ENCODE results near the gene PALS1.
"Not testable (repeated sequence)": the region's sequence is repeated elsewhere in the genome, so short reads cannot be mapped to it uniquely, and the experiment has no call there.

The PALS1 gene

GRCh38 chr14:67263499-67264149 is 22.4 kb downstream of the PALS1 start:
- DNase-seq, result no peak

- DNase-seq, result no peak
These were observed 23.9 kb downstream of the PALS1 start for GRCh38 chr14:67265131-67265530.

- no peak for DNase-seq
These were observed 26.5 kb downstream of the PALS1 start for GRCh38 chr14:67267576-67268328.

- DNase-seq, result no peak
These were observed 27.4 kb downstream of the PALS1 start for GRCh38 chr14:67268426-67269150.

GRCh38 chr14:67269298-67270060 is 28.2 kb downstream of the PALS1 start:
- DNase-seq, result no peak

GRCh38 chr14:67270145-67270753 is 29.0 kb downstream of the PALS1 start:
- no peak for DNase-seq

GRCh38 chr14:67270933-67271332 is 29.7 kb downstream of the PALS1 start:
- DNase-seq, result no peak

GRCh38 chr14:67273281-67273680 is 32.0 kb downstream of the PALS1 start:
- not testable (repeated sequence) for DNase-seq

- DNase-seq, result no peak
These were observed 34.9 kb downstream of the PALS1 start for GRCh38 chr14:67276131-67276530.

GRCh38 chr14:67280506-67280905 is 39.3 kb downstream of the PALS1 start:
- DNase-seq, result no peak

GRCh38 chr14:67285876-67286452 is 44.7 kb downstream of the PALS1 start:
- no peak for DNase-seq

Measured in 8988T (cell line).